ENCODE data around the gene ACSL5.

ACSL5 gene

DNA sequence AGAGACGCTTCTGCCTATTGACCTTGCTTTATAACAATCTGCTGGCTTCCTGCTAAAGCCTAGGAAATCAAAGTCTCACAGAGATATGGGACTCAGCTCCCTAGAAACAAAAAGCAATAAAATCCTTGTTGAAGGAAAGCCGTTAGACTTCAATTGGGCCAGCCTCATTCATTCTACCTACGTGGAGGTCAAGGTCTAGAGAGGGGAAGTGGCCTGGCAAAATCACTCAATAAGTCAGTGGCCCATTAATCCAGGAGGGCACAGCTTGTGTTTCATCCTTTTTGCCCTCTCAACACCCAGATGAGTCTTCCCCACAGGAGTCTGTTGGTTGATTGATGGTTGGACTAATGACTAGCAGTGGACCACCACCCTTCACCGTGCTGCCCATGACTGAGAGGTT, 40.5 kb upstream of the ACSL5 start:
- DNase-seq (ENCODE audit: low read depth), result no peak
- H3K4me3 ChIP-seq (ENCODE audit: control insufficient read depth, low read depth, low read length), result no peak overlapping the region
- TF ChIP-seq, protein P1, sequence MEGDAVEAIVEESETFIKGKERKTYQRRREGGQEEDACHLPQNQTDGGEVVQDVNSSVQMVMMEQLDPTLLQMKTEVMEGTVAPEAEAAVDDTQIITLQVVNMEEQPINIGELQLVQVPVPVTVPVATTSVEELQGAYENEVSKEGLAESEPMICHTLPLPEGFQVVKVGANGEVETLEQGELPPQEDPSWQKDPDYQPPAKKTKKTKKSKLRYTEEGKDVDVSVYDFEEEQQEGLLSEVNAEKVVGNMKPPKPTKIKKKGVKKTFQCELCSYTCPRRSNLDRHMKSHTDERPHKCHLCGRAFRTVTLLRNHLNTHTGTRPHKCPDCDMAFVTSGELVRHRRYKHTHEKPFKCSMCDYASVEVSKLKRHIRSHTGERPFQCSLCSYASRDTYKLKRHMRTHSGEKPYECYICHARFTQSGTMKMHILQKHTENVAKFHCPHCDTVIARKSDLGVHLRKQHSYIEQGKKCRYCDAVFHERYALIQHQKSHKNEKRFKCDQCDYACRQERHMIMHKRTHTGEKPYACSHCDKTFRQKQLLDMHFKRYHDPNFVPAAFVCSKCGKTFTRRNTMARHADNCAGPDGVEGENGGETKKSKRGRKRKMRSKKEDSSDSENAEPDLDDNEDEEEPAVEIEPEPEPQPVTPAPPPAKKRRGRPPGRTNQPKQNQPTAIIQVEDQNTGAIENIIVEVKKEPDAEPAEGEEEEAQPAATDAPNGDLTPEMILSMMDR (IDR thresholded peaks at IDR 0.05; ENCODE audit: control insufficient read depth, insufficient read depth, low read depth, low read length, missing control alignments), result no peak

DNA sequence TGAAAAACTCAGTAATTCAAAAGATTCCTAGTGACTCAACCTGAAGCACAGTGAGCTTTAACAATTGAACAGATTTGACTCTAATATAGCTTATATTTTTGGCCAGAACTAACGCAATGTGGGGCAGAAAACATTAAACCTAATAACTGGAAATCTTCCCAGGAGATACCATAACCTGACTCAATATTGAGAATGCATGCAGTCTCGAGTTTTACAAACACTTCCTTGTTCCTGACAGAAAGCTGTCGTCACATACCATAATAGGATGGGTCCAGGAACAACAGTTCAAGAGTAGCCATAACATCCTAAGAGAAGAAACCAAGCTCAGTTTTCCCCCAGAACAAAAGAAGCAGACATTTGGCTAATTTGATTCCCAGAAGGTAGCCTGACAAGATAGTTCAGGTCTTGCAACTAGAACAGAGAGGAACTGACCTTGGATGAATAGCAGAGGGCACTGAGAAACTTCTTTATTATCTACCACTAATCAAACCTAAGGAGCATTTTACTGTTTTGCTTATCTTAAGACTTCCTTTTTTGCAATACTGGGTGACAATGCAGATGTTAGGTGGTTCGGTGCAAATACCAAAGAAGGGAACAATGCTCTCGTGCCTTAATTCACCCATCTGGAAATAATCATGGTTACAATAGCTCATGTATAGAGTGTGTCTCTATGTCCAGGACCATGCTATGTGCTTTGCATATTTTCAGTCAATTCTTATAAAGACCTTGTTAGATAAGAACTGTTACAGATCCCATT, 38.6 kb upstream of the ACSL5 start:
- TF ChIP-seq, protein P1 (IDR thresholded peaks at IDR 0.05; ENCODE audit: control insufficient read depth, insufficient read depth, low read depth, low read length, missing control alignments), result no peak
- no peak overlapping the region for H3K4me3 ChIP-seq (ENCODE audit: control insufficient read depth, low read depth, low read length)
- DNase-seq (ENCODE audit: low read depth), result no peak

DNA sequence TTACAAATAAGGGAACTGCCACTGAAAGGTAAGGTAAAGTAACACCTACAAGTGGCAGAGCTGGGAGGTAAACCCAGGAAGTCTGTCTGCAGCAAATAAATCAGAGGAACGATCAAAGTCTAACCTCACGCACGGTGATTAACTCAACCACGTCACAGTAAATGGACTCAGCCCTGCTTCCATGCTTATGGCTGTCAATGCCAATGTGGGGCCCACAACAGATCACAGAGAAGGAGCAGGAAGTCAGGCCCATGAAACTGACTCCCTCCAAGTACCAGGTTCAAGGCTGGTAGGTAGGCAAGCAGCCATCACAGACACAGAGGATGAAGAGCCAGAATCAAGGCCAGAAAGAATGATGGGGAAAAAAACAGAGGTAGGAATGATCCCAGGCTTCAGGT, 38.0 kb upstream of the ACSL5 start:
- TF ChIP-seq, protein P1 (IDR thresholded peaks at IDR 0.05; ENCODE audit: control insufficient read depth, insufficient read depth, low read depth, low read length, missing control alignments), result no peak
- H3K4me3 ChIP-seq (ENCODE audit: control insufficient read depth, low read depth, low read length), result no peak overlapping the region
- DNase-seq (ENCODE audit: low read depth), result no peak

DNA sequence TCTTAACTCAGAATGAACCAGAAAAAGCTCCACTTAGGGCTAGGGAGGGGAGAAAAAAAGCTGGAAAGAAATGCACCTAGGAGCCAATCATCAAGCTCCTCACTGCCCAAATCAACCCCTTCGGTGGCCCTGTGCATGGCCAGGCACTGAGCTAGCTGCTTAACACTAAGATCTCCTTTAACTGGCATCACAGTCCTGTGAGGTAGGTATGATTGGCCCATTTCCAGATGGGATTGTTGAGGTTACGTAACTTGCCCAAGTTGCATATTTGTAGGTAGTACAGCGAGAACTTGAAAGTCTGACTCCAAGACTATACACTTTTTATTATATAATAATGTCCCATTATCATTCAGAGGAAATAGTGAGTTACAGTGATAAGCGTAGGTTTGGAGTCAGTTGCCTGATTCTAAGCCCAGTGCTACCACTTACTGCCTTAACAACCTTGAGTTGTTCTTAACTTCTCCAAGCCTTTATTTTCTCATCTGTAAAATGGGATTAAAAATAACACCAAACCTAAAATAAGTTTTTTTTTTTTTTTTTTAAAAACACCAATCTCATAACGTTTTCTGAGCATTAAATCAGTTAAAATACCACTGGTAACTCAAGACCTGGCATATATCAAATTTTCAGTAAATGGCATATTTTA, 37.2 kb upstream of the ACSL5 start:
- DNase-seq (ENCODE audit: low read depth), result no peak
- TF ChIP-seq, protein P1 (IDR thresholded peaks at IDR 0.05; ENCODE audit: control insufficient read depth, insufficient read depth, low read depth, low read length, missing control alignments), result no peak
- H3K4me3 ChIP-seq (ENCODE audit: control insufficient read depth, low read depth, low read length), result no peak overlapping the region

DNA sequence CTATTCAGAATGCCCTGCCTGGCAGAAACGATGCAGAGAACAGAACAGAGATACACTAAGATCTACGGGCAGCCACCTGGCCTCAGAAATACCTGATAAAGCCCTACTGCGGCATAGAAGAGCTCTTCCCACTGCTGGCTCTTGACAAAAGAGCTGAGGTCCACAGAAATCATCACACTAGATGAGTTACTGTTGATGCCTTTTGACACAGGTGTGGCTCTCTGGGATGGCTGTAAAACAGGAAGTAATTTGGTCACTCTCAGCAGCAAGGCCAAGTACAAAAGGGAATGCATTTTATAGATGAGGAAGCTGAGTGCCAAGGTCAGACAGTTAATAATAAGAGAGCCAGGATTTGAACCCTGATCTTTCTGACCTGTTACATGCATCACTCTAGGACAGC, 35.0 kb upstream of the ACSL5 start:
- H3K4me3 ChIP-seq (ENCODE audit: control insufficient read depth, low read depth, low read length), result no peak overlapping the region
- TF ChIP-seq, protein P1 (IDR thresholded peaks at IDR 0.05; ENCODE audit: control insufficient read depth, insufficient read depth, low read depth, low read length, missing control alignments), result no peak
- no peak for DNase-seq (ENCODE audit: low read depth)

DNA sequence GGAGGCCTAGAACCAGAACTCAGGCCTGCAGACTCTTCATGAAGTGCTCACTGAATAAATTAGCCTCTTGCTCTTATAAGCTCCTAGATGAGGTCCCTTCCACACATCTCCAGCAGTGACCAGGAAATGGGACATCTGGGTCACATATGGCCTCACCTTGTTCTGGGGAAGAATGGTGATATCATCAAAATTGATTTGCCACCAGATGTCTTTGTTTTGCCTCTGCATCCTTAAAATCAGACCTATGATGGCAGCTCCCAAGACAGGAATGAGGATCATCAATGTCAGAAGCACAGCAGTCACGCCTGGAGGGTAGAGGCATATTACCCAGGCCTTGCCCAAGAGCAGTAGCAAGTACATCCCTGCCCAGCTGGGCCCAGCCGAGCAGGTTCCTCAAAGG, 33.3 kb upstream of the ACSL5 start:
- DNase-seq (ENCODE audit: low read depth), result no peak
- TF ChIP-seq, protein P1 (IDR thresholded peaks at IDR 0.05; ENCODE audit: control insufficient read depth, insufficient read depth, low read depth, low read length, missing control alignments), result no peak

More for the DNA sequence above, 33.3 kb upstream of the ACSL5 start:
- no peak overlapping the region for H3K4me3 ChIP-seq (ENCODE audit: control insufficient read depth, low read depth, low read length)
